HCT116 (cell line): ENCODE results near the gene EXOSC7. TPM values are rescaled to one million over a fixed set of nuclear protein-coding genes. Genes with fewer than 3 reads are reported as not detected.
A peak's percentile ranks its signal among the peaks of the same experiment; 100 is the strongest.

Experiments used
- ATAC-seq: fragments of 200-7000 bp; cut with Tn5 transposase; 2 replicates; pipeline ENCODE4 v1.9.1; 2020; ENCODE audit warnings: mild to moderate bottlenecking, moderate library complexity
- BruUV-seq: library from RNA; stranded (reverse); fragments of 400-500 nt; replicated peaks from 2 replicates; lab custom pipeline; 2021; lab: Mats Ljungman, UMichigan
- CTCF ChIA-PET: fragments of 300-600 bp; sonication (Branson Sonifier 250); formaldehyde crosslinking; loops from one replicate; lab custom pipeline; 2021; ENCODE audit warnings: antibody characterized with exemption; lab: Charles Lee
- POLR2A ChIA-PET: fragments of 300-600, 350-600 bp; sonication (Branson Sonifier 250); formaldehyde crosslinking; loops from one replicate; lab custom pipeline; 2021; ENCODE audit warnings: antibody characterized with exemption; lab: Charles Lee
- RAD21 ChIA-PET, 2 experiments: fragments of 300-600 bp; sonication (Branson Sonifier 250); formaldehyde crosslinking; loops; one replicate each; lab custom pipeline; 2023; ENCODE audit warnings: low total read pairs in 2 of 2; ENCODE audit not compliant: uncharacterized antibody in 2 of 2, unreplicated experiment in 2 of 2, low non-redundant PET in 1 of 2; lab: Charles Lee
- DNase-seq: peaks from one replicate; pipeline ENCODE4 v3.0.0-alpha.2; 2010; ENCODE audit warnings: low read depth, low spot score
- H2AFZ ChIP-seq: fragments of 200-600 bp; shearing (Covaris generic), sonication (generic); 2 replicates; pipeline ENCODE4 v1.6.1; 2017; ENCODE audit warnings: low read depth, mixed run types, mixed read lengths, antibody characterized with exemption, low read length; ENCODE audit not compliant: poor library complexity, severe bottlenecking
- H3K27ac ChIP-seq: 2 replicates; pipeline ENCODE4 v1.5.1; 2012; ENCODE audit warnings: low read depth, low read length
- H3K27me3 ChIP-seq: fragments of 200-600 bp; sonication (generic); 2 replicates; pipeline ENCODE4 v1.6.1; 2016; ENCODE audit warnings: mixed run types, low read length, mixed read lengths; ENCODE audit not compliant: insufficient read depth
- H3K36me3 ChIP-seq, 2 experiments: fragments of 200-500 bp in 1 of 2; fragments of 200-600 bp in 1 of 2; sonication (Bioruptor generic) in 1 of 2; sonication (generic) in 1 of 2; 2 replicates each; pipeline versions ENCODE4 v1.5.1 to v1.6.1; 2014 to 2016; ENCODE audit warnings: low read length in 2 of 2, inconsistent platforms in 1 of 2, mixed read lengths in 1 of 2, mixed run types in 1 of 2; ENCODE audit not compliant: insufficient read depth in 2 of 2, control insufficient read depth in 1 of 2
- H3K4me1 ChIP-seq, 2 experiments: fragments of 200-600 bp in 1 of 2; sonication (generic) in 1 of 2; 2 replicates each; pipeline versions ENCODE4 v1.5.1 to v1.6.1; 2012 to 2017; ENCODE audit warnings: low read length in 2 of 2, inconsistent platforms in 1 of 2, mild to moderate bottlenecking in 1 of 2, mixed read lengths in 1 of 2, mixed run types in 1 of 2, moderate library complexity in 1 of 2; ENCODE audit not compliant: insufficient read depth in 2 of 2, control insufficient read depth in 1 of 2
- H3K4me2 ChIP-seq: fragments of 200-600 bp; sonication (generic); 2 replicates; pipeline ENCODE4 v1.6.1; 2017; ENCODE audit warnings: mixed run types, low read length, mixed read lengths
- H3K4me3 ChIP-seq, 2 experiments: fragments of 200-600 bp in 1 of 2; sonication (generic) in 1 of 2; replicated peaks in 1 of 2; 2 replicates each; pipeline ENCODE4 v1.5.1; 2011 to 2016; ENCODE audit warnings: low read length in 2 of 2, control low read depth in 1 of 2, low read depth in 1 of 2, mild to moderate bottlenecking in 1 of 2, mixed read lengths in 1 of 2, mixed run types in 1 of 2
- H3K79me2 ChIP-seq: fragments of 200-600 bp; sonication (generic); 2 replicates; pipeline ENCODE4 v1.6.1; 2017; ENCODE audit warnings: mild to moderate bottlenecking, mixed run types, low read length, moderate library complexity, mixed read lengths; ENCODE audit not compliant: insufficient read depth
- H3K9ac ChIP-seq: fragments of 200-600 bp; sonication (generic); 2 replicates; pipeline ENCODE4 v1.6.1; 2016; ENCODE audit warnings: low read length, mixed read lengths
- H3K9me2 ChIP-seq: fragments of 200-600 bp; sonication (generic), shearing (Covaris generic); 2 replicates; pipeline ENCODE4 v1.6.1; 2017; ENCODE audit warnings: mixed run types, mild to moderate bottlenecking, moderate library complexity; ENCODE audit not compliant: insufficient read depth
- H3K9me3 ChIP-seq, 2 experiments: fragments of 200-500 bp in 1 of 2; fragments of 200-600 bp in 1 of 2; sonication (Bioruptor generic) in 1 of 2; sonication (generic) in 1 of 2; 2 replicates each; pipeline ENCODE4 v1.6.1; 2014 to 2017; ENCODE audit warnings: low read length in 2 of 2, mixed read lengths in 2 of 2, inconsistent platforms in 1 of 2, low read depth in 1 of 2, mild to moderate bottlenecking in 1 of 2, mixed run types in 1 of 2, moderate library complexity in 1 of 2; ENCODE audit not compliant: control insufficient read depth in 1 of 2, insufficient read depth in 1 of 2
- H4K20me1 ChIP-seq: fragments of 200-600 bp; sonication (generic), shearing (Covaris generic); 2 replicates; pipeline ENCODE4 v1.6.1; 2017; ENCODE audit warnings: mixed run types, mild to moderate bottlenecking, moderate library complexity; ENCODE audit not compliant: insufficient read depth
- CBX3 ChIP-seq: IDR thresholded peaks from 2 replicates; pipeline ENCODE4 v1.6.1; 2012; ENCODE audit warnings: low read depth
- CTCF ChIP-seq, 3 experiments: fragments of 200-600 bp in 1 of 3; sonication (generic) in 1 of 3; IDR thresholded peaks in 2 of 3; conservative IDR thresholded peaks in 1 of 3; 2 replicates each; pipeline ENCODE4 v1.5.1; 2012 to 2017; ENCODE audit warnings: low read depth in 2 of 3, low read length in 2 of 3, antibody characterized with exemption in 1 of 3, borderline replicate concordance in 1 of 3, control low read depth in 1 of 3, mild to moderate bottlenecking in 1 of 3, mixed read lengths in 1 of 3, mixed run types in 1 of 3, moderate library complexity in 1 of 3; ENCODE audit not compliant: insufficient read depth in 1 of 3
- EGR1 ChIP-seq: IDR thresholded peaks from 2 replicates; pipeline ENCODE4 v1.6.1; 2012; ENCODE audit warnings: low read depth
- ELF1 ChIP-seq: IDR thresholded peaks from 2 replicates; pipeline ENCODE4 v1.6.1; 2012; ENCODE audit warnings: low read depth, borderline replicate concordance
- EZH2 ChIP-seq: fragments of 200-600 bp; sonication (generic); IDR thresholded peaks from 2 replicates; pipeline ENCODE4 v1.6.1; 2017; ENCODE audit warnings: antibody characterized with exemption, mixed run types
- FOSL1 ChIP-seq: IDR thresholded peaks from 2 replicates; pipeline ENCODE4 v1.6.1; 2012; ENCODE audit warnings: low read depth
- JUND ChIP-seq: IDR thresholded peaks from 2 replicates; pipeline ENCODE4 v1.6.1; 2012
- POLR2A ChIP-seq: IDR thresholded peaks from 2 replicates; pipeline ENCODE4 v1.7.0; 2011; ENCODE audit warnings: borderline replicate concordance; ENCODE audit not compliant: insufficient read depth, insufficient read length; ENCODE audit errors: extremely low read depth
- POLR2AphosphoS5 ChIP-seq: IDR thresholded peaks from 2 replicates; pipeline ENCODE4 v1.6.1; 2011; ENCODE audit warnings: mild to moderate bottlenecking, low read depth, low read length, moderate library complexity
- RAD21 ChIP-seq: IDR thresholded peaks from 2 replicates; pipeline ENCODE4 v1.6.1; 2012; ENCODE audit warnings: low read depth, mild to moderate bottlenecking
- SIN3A ChIP-seq: IDR thresholded peaks from 2 replicates; pipeline ENCODE4 v1.6.1; 2012; ENCODE audit warnings: low read depth
- SP1 ChIP-seq: IDR thresholded peaks from 2 replicates; pipeline ENCODE4 v1.6.1; 2012; ENCODE audit warnings: low read depth
- YY1 ChIP-seq: IDR thresholded peaks from 2 replicates; pipeline ENCODE4 v1.6.1; 2011; ENCODE audit warnings: low read length, low read depth, moderate library complexity, mild to moderate bottlenecking; ENCODE audit not compliant: insufficient replicate concordance; ENCODE audit errors: extremely low read depth
- ZBTB33 ChIP-seq: IDR thresholded peaks from 2 replicates; pipeline ENCODE4 v1.6.1; 2011; ENCODE audit warnings: mild to moderate bottlenecking, low read length, moderate library complexity; ENCODE audit not compliant: insufficient replicate concordance; ENCODE audit errors: extremely low read depth
- intact Hi-C: fragments of 100-400 bp; cut with micrococcal nuclease; formaldehyde crosslinking; loops from 2 replicates; pipeline ENCODE4 v1.10.0; 2022
- total RNA-seq: library from RNA; stranded (reverse); gene quantifications from one replicate; pipeline ENCODE4 v1.2.1, GENCODE V29; 2021; ENCODE audit not compliant: unreplicated experiment
- TF ChIP-seq, protein P1 (sequence below): IDR thresholded peaks from 2 replicates; pipeline ENCODE4 v1.6.1; 2012

Gene EXOSC7
- total RNA-seq, 1 experiment from 2014 or later: 72.6 TPM

DNA sequence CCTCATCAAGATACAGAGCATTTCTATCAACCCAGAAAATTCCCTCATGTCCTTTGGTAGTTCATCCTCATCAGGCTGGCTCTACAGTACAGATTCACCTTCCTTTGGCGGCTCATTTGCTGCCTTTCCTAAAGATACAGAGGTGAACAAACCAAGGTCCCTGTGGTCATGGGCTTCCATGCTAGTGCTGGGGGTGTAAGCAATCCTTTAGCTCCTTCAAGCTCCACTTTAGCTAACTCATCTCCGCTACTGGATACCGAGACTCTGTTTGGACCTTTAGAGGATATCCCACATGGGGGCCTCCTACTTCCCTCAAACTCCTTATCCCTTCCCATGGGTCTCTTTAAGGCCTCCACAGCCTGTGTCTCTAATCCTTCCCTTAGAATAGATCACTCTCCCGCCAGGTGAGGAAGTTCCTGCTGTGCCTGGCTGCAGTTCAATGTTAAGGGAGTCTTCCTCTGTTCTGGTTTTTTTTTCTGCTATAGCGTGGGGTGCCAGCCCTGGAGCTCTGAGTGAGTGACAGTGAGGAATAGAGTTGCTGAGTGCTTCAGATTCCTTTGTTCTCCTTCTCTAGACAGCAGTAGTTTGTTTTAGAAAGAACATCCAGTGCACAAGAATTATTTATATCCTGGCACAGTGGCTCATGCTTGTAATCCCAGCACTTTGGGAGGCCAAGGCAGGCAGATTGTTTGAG, 80.7 kb downstream of the EXOSC7 start:
- H3K27ac ChIP-seq: 0 out of 2 replicates have a peak overlapping the region, but pooled peaks have one; percentile 4
- ChIA-PET CTCF (interaction anchor here (1.8 to 4.3 kb wide), 3 partner anchors 16 to 153 kb away, joined by 3 to 28 read pairs (median 8); no protein-coding TSS in a partner anchor), RAD21 (no interaction called here), POLR2A (interaction anchor here (0.9 kb wide), 1 partner anchor 144 kb away, joined by 3 read pairs; no protein-coding TSS in a partner anchor)
- no peak overlapping the region for H3K4me3 ChIP-seq
- H3K4me1 ChIP-seq: peaks cover 30 to 49% of the 10 kb centered on the region in 2 experiments; a peak in 3 of 4 replicates
- no peaks in the 10 kb centered on the region for H3K9me2 ChIP-seq
- H3K4me2 ChIP-seq: peak overlapping the region; percentile 53
- no peaks in the 10 kb centered on the region for H3K27me3 ChIP-seq
- H3K36me3 ChIP-seq: no peaks in the 10 kb centered on the region
- TF ChIP-seq POLR2AphosphoS5 (0 out of 2 replicates have a peak, but pooled peaks have one; percentile 21), CBX3 (no peak), SIN3A (no peak), SP1 (no peak)
- TF ChIP-seq, protein P1, sequence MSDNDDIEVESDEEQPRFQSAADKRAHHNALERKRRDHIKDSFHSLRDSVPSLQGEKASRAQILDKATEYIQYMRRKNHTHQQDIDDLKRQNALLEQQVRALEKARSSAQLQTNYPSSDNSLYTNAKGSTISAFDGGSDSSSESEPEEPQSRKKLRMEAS: 0 out of 2 replicates have a peak, but pooled peaks have one; percentile 6
- no peaks in the 10 kb centered on the region for H4K20me1 ChIP-seq
- H2AFZ ChIP-seq: peak overlapping the region; percentile 96
- intact Hi-C loops: no loop called here
- DNase-seq (no peak), ATAC-seq (peak; percentile 49)
- no peaks in the 10 kb centered on the region for H3K9me3 ChIP-seq
- BruUV-seq: no TSS peak
- no peak overlapping the region for H3K9ac ChIP-seq
- no peaks in the 10 kb centered on the region for H3K79me2 ChIP-seq

DNA sequence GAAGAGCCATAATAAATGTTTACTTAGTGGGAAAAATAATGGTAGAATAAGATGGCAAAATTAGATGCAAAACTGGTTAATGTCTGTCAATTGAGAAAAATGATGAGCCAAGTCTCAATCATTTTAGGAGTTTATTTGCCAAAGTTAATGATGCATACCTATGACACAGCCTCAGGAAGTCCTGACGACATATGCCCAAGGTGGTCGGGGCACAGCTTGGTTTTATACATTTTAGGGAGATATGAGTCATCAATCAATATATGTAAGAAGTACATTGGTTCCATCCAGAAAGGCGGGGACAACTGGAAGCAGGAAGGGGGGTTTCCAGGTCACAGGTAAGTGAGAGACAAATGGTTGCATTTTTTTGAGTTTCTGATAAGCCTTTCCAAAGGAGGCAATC, 81.5 kb downstream of the EXOSC7 start:
- Histone ChIP-seq H3K27me3 (no peaks in the 10 kb centered on the region), H3K4me2 (peak overlapping the region; percentile 53), H3K79me2 (no peaks in the 10 kb centered on the region), H3K4me3 (no peak overlapping the region), H3K4me1 (peaks cover 30 to 49% of the 10 kb centered on the region in 2 experiments; a peak in 3 of 4 replicates), H3K9me2 (no peaks in the 10 kb centered on the region), H4K20me1 (no peaks in the 10 kb centered on the region), H3K9me3 (no peaks in the 10 kb centered on the region), H3K9ac (no peak overlapping the region), H3K27ac (no peak overlapping the region), H3K36me3 (no peaks in the 10 kb centered on the region), H2AFZ (no peak overlapping the region)
- CTCF ChIA-PET: interaction anchor here (1.8 to 1.9 kb wide), 2 partner anchors 20 to 153 kb away, joined by 3 to 8 read pairs; no protein-coding TSS in a partner anchor
- intact Hi-C loops: no loop called here
- RAD21 ChIA-PET: no interaction called here
- no peak for TF ChIP-seq RAD21
- TF ChIP-seq POLR2AphosphoS5: no peak
- no peak for TF ChIP-seq CTCF (IDR thresholded peaks at IDR 0.05 in 2 of 3, conservative IDR thresholded peaks at IDR 0.05 in 1 of 3; ENCODE audit: borderline replicate concordance in 1 of 3, insufficient read depth in 1 of 3, low read depth in 2 of 3, low read length in 2 of 3)
- peak; percentile 33; the same call in 1 of the 2 replicates for TF ChIP-seq SP1
- TF ChIP-seq JUND: peak; percentile 58
- peak; percentile 65 for TF ChIP-seq FOSL1
- TF ChIP-seq EGR1: no peak
- TF ChIP-seq CBX3: no peak
- no peak for TF ChIP-seq ZBTB33
- no peak for TF ChIP-seq EZH2
- no peak for TF ChIP-seq YY1
- no peak for TF ChIP-seq POLR2A
- no peak for TF ChIP-seq ELF1
- POLR2A ChIA-PET: no interaction called here
- ATAC-seq (no peak), DNase-seq (no peak)
- BruUV-seq: no TSS peak
